PC-9 (cell line): ENCODE results near the gene UBIAD1. TPM values are rescaled to one million over a fixed set of nuclear protein-coding genes. Genes with fewer than 3 reads are reported as not detected.

Experiments used
- BruUV-seq: library from RNA; stranded (reverse); fragments of 400-500 nt; replicated peaks from 2 replicates; lab custom pipeline; 2021; lab: Mats Ljungman, UMichigan
- CTCF ChIA-PET: fragments of 300-600 bp; sonication (Branson Sonifier 250); formaldehyde crosslinking; loops from one replicate; lab custom pipeline; 2022; ENCODE audit warnings: antibody characterized with exemption; lab: Charles Lee
- POLR2A ChIA-PET: fragments of 300-600 bp; sonication (Branson Sonifier 250); formaldehyde crosslinking; loops from one replicate; lab custom pipeline; 2022; ENCODE audit warnings: antibody characterized with exemption; ENCODE audit not compliant: unreplicated experiment; lab: Charles Lee
- DNase-seq, 2 experiments: peaks; one replicate each; pipeline versions ENCODE4 v3.0.0 to v3.0.0-alpha.2; 2015 to 2022; ENCODE audit warnings: mixed read lengths in 1 of 2
- H2AFZ ChIP-seq: fragments of 200-600 bp; sonication (generic); 2 replicates; pipeline ENCODE4 v1.8.1; 2017; ENCODE audit warnings: antibody characterized with exemption
- H3F3A ChIP-seq: fragments of 200-600 bp; sonication (generic); 2 replicates; pipeline ENCODE4 v1.8.1; 2017; ENCODE audit warnings: antibody characterized with exemption, mild to moderate bottlenecking, low read depth; ENCODE audit not compliant: insufficient read depth
- H3K27ac ChIP-seq: fragments of 200-600 bp; sonication (generic); 2 replicates; pipeline ENCODE4 v1.6.1; 2016; ENCODE audit warnings: mixed run types
- H3K27me3 ChIP-seq: fragments of 200-600 bp; sonication (generic); 2 replicates; pipeline ENCODE4 v1.6.1; 2016; ENCODE audit warnings: low read depth, mixed run types; ENCODE audit not compliant: insufficient read depth
- H3K36me3 ChIP-seq: fragments of 200-600 bp; sonication (generic); 2 replicates; pipeline ENCODE4 v1.6.1; 2016; ENCODE audit warnings: low read depth, mixed run types
- H3K4me1 ChIP-seq: fragments of 200-600 bp; sonication (generic); replicated peaks from 2 replicates; pipeline ENCODE4 v1.6.1; 2016; ENCODE audit warnings: mixed run types; ENCODE audit not compliant: insufficient read depth
- H3K4me2 ChIP-seq: fragments of 200-600 bp; sonication (generic); 2 replicates; pipeline ENCODE4 v1.6.1; 2017; ENCODE audit warnings: mixed run types
- H3K4me3 ChIP-seq: fragments of 200-600 bp; sonication (generic); 2 replicates; pipeline ENCODE4 v1.6.1; 2016; ENCODE audit warnings: mixed run types
- H3K79me2 ChIP-seq: fragments of 200-600 bp; sonication (generic); 2 replicates; pipeline ENCODE4 v1.6.1; 2017; ENCODE audit warnings: low read depth, mixed run types
- H3K9me2 ChIP-seq: fragments of 200-600 bp; sonication (generic); 2 replicates; pipeline ENCODE4 v1.8.1; 2017; ENCODE audit warnings: mild to moderate bottlenecking; ENCODE audit not compliant: insufficient read depth
- H3K9me3 ChIP-seq: fragments of 200-600 bp; sonication (generic); 2 replicates; pipeline ENCODE4 v1.8.1; 2016; ENCODE audit warnings: low read depth; ENCODE audit not compliant: insufficient read depth
- H4K20me1 ChIP-seq: fragments of 200-600 bp; sonication (generic); 2 replicates; pipeline ENCODE4 v1.8.1; 2017; ENCODE audit not compliant: insufficient read depth
- EZH2 ChIP-seq: fragments of 200-600 bp; sonication (generic); IDR thresholded peaks from 2 replicates; pipeline ENCODE4 v1.8.0; 2017; ENCODE audit warnings: antibody characterized with exemption, low read depth
- intact Hi-C: fragments of 100-400 bp; cut with micrococcal nuclease; formaldehyde crosslinking; loops from one replicate; pipeline ENCODE4 v1.10.0; 2022; ENCODE audit not compliant: unreplicated experiment
- total RNA-seq: library from RNA; stranded (reverse); gene quantifications from 2 replicates; pipeline ENCODE4 v1.2.3, GENCODE V29; 2021
- TF ChIP-seq, protein P1 (sequence below): fragments of 200-600 bp; sonication (generic); conservative IDR thresholded peaks from 2 replicates; pipeline ENCODE4 v1.6.1; 2017; ENCODE audit warnings: mixed run types, antibody characterized with exemption, mild to moderate bottlenecking, moderate library complexity

The UBIAD1 gene
- total RNA-seq, 1 experiment from 2014 or later, result 11.2 TPM

DNA sequence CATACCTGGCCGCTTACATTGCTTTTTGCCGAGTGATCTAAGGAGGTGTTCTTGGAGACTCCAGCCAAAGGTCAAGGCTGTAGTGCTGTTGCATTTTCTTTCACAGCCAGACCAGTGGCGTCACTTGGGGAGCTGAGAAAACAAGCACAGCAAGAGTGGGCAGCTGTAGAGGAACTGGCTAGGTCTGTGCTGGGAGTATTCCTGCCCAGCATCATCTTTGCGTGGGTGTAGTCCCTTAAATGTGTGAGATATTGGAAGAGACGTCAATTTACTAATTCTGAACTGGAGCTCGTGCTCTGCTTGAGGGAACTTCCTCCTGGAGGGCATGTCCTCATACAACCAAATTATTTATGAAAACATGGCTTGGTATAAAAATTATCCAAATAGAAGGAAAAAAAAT lies 10.2 kb downstream of the UBIAD1 start:
- no TSS peak for BruUV-seq
- intact Hi-C loops, result no loop called here

DNA sequence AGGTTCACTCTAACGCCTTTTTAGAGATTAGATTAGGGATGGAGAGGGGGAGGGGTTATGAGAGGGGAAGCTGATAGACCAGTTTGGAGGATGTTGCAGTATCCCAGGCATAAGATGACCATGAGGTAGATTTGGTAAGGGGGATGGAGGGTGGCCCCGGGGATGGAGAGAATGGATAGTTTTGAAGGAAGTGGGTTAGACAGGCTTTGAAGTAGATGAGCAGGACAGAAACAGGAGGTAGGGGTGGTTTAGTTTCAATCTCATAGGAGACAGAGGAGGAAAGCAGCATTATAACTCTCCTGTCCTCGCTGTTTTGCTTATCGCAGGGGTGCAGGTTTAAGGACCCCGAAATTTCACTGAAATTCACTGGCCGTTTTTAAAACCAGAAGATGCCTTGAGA lies 11.8 kb downstream of the UBIAD1 start:
- Histone ChIP-seq H3K9me3 (no peaks in the 10 kb centered on the region), H3K79me2 (no peaks in the 10 kb centered on the region), H3K27me3 (no peaks in the 10 kb centered on the region), H4K20me1 (no peaks in the 10 kb centered on the region), H3K27ac (no peak overlapping the region), H3K4me2 (no peak overlapping the region), H3K36me3 (no peaks in the 10 kb centered on the region), H3K4me3 (no peak overlapping the region), H3K9me2 (no peaks in the 10 kb centered on the region), H3F3A (no peaks in the 10 kb centered on the region), H2AFZ (no peak overlapping the region), H3K4me1 (no peaks in the 10 kb centered on the region)
- DNase-seq, result no peak
- intact Hi-C loops, result no loop called here
- ChIA-PET POLR2A (no interaction called here), CTCF (no interaction called here)
- no TSS peak for BruUV-seq
- no peak for TF ChIP-seq EZH2
- TF ChIP-seq, protein P1, sequence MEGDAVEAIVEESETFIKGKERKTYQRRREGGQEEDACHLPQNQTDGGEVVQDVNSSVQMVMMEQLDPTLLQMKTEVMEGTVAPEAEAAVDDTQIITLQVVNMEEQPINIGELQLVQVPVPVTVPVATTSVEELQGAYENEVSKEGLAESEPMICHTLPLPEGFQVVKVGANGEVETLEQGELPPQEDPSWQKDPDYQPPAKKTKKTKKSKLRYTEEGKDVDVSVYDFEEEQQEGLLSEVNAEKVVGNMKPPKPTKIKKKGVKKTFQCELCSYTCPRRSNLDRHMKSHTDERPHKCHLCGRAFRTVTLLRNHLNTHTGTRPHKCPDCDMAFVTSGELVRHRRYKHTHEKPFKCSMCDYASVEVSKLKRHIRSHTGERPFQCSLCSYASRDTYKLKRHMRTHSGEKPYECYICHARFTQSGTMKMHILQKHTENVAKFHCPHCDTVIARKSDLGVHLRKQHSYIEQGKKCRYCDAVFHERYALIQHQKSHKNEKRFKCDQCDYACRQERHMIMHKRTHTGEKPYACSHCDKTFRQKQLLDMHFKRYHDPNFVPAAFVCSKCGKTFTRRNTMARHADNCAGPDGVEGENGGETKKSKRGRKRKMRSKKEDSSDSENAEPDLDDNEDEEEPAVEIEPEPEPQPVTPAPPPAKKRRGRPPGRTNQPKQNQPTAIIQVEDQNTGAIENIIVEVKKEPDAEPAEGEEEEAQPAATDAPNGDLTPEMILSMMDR, result no peak

More for the DNA sequence above, 10.2 kb downstream of the UBIAD1 start:
- POLR2A ChIA-PET, result interaction anchor here (0.5 kb wide), 1 partner anchor 503 kb away, joined by 4 read pairs; no protein-coding TSS in a partner anchor
- Histone ChIP-seq H3K9me3 (no peaks in the 10 kb centered on the region), H3K4me2 (no peak overlapping the region), H2AFZ (no peak overlapping the region), H3K27me3 (no peaks in the 10 kb centered on the region), H3K9me2 (no peaks in the 10 kb centered on the region), H3F3A (no peaks in the 10 kb centered on the region), H3K79me2 (no peaks in the 10 kb centered on the region), H4K20me1 (no peaks in the 10 kb centered on the region), H3K36me3 (no peaks in the 10 kb centered on the region), H3K27ac (no peak overlapping the region), H3K4me1 (no peaks in the 10 kb centered on the region), H3K4me3 (no peak overlapping the region)
- DNase-seq, result no peak
- TF ChIP-seq, protein P1, result no peak
- no peak for TF ChIP-seq EZH2
- CTCF ChIA-PET, result no interaction called here

DNA sequence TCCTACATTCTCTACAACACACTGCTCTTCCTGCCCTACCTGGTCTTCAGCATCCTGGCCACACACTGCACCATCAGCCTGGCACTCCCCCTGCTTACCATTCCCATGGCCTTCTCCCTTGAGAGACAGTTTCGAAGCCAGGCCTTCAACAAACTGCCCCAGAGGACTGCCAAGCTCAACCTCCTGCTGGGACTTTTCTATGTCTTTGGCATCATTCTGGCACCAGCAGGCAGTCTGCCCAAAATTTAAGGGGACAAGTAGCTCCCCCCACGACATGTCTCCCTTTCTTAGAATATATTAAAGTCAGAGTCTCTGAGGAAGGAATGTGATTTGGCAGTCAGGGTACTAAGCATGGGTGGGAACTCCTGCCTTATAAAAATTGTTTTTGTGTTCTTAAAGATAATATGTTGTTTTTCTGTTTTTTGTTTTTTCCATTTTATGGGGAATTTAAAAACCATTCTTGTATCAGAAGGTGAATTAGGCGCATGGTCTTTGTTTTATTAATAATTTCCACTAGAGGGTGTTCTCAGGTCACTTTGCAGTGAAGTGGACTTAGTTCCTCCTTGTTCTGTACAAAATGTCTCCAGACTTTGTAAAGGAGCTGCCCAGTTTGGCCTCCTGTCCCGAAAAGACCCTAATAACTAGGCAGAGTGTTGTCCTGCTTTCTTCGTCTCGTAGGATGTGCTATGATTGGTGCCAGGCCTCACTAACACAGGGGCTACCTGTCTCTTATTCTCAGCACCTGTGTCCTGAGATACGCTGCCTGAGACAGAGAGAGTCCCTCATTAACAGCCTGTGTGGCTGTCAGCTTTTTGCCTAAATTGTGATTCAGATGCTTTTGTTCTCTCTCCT lies 13.1 kb downstream of the UBIAD1 start:
- no peak overlapping the region for H3K4me3 ChIP-seq
- TF ChIP-seq, protein P1, result peak; percentile 47; the same call in 1 of the 2 replicates
- no peak for TF ChIP-seq EZH2
- no peaks in the 10 kb centered on the region for H4K20me1 ChIP-seq
- H3K27ac ChIP-seq, result no peak overlapping the region
- BruUV-seq, result no TSS peak
- no peak overlapping the region for H2AFZ ChIP-seq
- no peaks in the 10 kb centered on the region for H3K4me1 ChIP-seq
- ChIA-PET POLR2A (no interaction called here), CTCF (interaction anchor here (0.5 kb wide), 1 partner anchor 1328 kb away, joined by 7 read pairs; no protein-coding TSS in a partner anchor)
- DNase-seq, result no peak
- H3K9me3 ChIP-seq, result no peaks in the 10 kb centered on the region
- H3K9me2 ChIP-seq, result no peaks in the 10 kb centered on the region
- H3K4me2 ChIP-seq, result no peak overlapping the region
- intact Hi-C loops, result loop anchor here (2.0 kb wide), 1 partner anchor 357 kb away; no protein-coding TSS in a partner anchor
- H3K36me3 ChIP-seq, result no peaks in the 10 kb centered on the region
- H3K27me3 ChIP-seq, result no peaks in the 10 kb centered on the region
- H3F3A ChIP-seq, result no peaks in the 10 kb centered on the region
- no peaks in the 10 kb centered on the region for H3K79me2 ChIP-seq
